Bronchial epithelial cell (primary cell): ENCODE data around the gene KCNC1. TPM values are rescaled to one million over a fixed set of nuclear protein-coding genes. Genes with fewer than 3 reads are reported as not detected.

Experiments
- DNase-seq: peaks from one replicate; pipeline ENCODE4 v3.0.0-alpha.2; 2010; ENCODE audit warnings: low read depth
- FAIRE-seq: peaks from 2 replicates; lab custom pipeline; 2011; peaks lifted over from hg19 to GRCh38; lab: Jason Lieb, UNC
- H3K27me3 ChIP-seq: 2 replicates; pipeline ENCODE4 v1.5.1; 2011; ENCODE audit warnings: low read length; ENCODE audit not compliant: control insufficient read depth, insufficient read depth
- H3K36me3 ChIP-seq: 2 replicates; pipeline ENCODE4 v1.5.1; 2011; ENCODE audit warnings: low read length; ENCODE audit not compliant: control insufficient read depth, insufficient read depth
- H3K4me3 ChIP-seq: 2 replicates; pipeline ENCODE4 v1.5.1; 2011; ENCODE audit warnings: mild to moderate bottlenecking, low read depth, low read length, control low read depth
- total RNA-seq: library from RNA; depleted of rRNA; stranded (reverse); fragments of >200 nt; gene quantifications from 2 replicates; pipeline ENCODE4 v1.2.1, GENCODE V29; 2014
- TF ChIP-seq, protein P1 (sequence below): IDR thresholded peaks from 2 replicates; pipeline ENCODE4 v1.5.1; 2011; ENCODE audit warnings: mild to moderate bottlenecking, moderate library complexity, low read length, control low read depth, inconsistent platforms; ENCODE audit not compliant: insufficient read depth, severe bottlenecking

The KCNC1 gene
- total RNA-seq, 1 donor from 2014 or later: not detected

DNA sequence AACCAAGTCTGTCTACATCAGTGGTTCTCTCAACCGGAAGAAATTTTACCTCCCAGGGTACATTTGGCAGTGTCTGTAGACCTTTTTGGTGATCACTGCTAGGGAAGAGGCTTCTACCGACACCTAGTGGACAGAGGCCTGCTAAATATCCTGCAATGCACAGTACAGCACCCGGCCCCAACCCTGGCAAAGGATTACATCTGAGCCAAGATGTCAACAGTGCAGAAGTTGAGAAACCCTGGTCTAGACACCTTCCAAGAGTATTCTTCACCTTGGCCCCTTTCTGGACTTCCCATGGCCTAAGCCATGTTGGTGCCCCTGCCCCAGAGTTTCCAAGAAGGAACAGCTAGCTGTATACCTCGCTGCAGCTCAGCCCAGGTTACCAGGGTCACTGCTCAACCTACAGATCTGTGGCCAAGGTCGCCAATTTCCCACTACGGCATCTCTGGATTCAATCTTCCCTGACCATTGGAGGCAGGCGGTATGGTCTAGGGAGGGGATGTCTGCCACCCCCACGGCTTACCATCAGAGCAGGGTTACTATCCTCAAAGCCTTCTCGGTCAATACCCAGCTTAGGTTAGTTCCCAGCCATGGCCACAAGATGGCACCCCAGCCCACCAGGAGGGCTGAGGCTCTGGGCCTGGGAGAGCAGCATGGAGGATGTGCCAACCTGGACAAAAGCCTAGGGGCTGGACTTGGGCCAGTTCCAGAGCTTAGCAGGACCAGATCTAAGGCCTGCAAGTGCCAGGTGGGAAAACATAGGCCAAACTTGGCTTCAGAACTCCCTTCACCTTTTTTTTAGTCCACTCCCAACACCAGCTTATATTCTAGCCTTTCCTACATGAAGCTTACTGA lies 3.7 kb upstream of the KCNC1 start:
- DNase-seq (peak; percentile 69), FAIRE-seq (no peak)
- Histone ChIP-seq H3K27me3 (peaks cover 19% of the 10 kb centered on the region), H3K4me3 (no peak overlapping the region), H3K36me3 (no peaks in the 10 kb centered on the region)
- TF ChIP-seq, protein P1, sequence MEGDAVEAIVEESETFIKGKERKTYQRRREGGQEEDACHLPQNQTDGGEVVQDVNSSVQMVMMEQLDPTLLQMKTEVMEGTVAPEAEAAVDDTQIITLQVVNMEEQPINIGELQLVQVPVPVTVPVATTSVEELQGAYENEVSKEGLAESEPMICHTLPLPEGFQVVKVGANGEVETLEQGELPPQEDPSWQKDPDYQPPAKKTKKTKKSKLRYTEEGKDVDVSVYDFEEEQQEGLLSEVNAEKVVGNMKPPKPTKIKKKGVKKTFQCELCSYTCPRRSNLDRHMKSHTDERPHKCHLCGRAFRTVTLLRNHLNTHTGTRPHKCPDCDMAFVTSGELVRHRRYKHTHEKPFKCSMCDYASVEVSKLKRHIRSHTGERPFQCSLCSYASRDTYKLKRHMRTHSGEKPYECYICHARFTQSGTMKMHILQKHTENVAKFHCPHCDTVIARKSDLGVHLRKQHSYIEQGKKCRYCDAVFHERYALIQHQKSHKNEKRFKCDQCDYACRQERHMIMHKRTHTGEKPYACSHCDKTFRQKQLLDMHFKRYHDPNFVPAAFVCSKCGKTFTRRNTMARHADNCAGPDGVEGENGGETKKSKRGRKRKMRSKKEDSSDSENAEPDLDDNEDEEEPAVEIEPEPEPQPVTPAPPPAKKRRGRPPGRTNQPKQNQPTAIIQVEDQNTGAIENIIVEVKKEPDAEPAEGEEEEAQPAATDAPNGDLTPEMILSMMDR: peak; percentile 95

DNA sequence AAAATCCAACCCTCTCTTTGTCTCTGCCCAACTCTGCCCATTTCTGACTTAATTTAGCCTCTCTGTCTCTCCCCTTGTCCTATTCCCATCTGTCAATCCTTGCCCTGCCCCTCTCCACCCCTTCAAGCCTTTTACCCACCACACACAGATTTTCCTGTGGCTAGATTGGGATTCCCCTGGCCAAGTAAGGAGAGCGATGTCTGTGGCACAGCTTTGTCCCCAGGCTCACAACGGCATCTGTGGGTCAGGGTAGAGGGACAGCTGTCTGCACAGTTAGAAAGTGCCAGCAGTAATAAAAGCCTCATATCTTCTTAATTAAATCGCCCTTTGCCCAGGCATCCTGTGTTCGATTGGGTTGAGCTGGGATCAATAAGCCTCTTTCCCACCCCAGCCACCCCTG lies 1.3 kb upstream of the KCNC1 start:
- TF ChIP-seq, protein P1: no peak
- Histone ChIP-seq H3K36me3 (no peaks in the 10 kb centered on the region), H3K27me3 (peaks cover 35% of the 10 kb centered on the region), H3K4me3 (no peak overlapping the region)
- DNase-seq: no peak
- FAIRE-seq: no peak

GRCh38 chr11:17734986-17735817 lies 621 bp downstream of the KCNC1 start:
- no peaks in the 10 kb centered on the region for H3K36me3 ChIP-seq
- DNase-seq (peak; percentile 35), FAIRE-seq (no peak)
- peaks cover 42% of the 10 kb centered on the region for H3K27me3 ChIP-seq
- TF ChIP-seq, protein P1: no peak
- H3K4me3 ChIP-seq: peak overlapping the region; percentile 2

- DNase-seq (no peak), FAIRE-seq (no peak)
- TF ChIP-seq, protein P1: peak; percentile 16
- Histone ChIP-seq H3K4me3 (no peak overlapping the region), H3K27me3 (peaks cover 42% of the 10 kb centered on the region), H3K36me3 (no peaks in the 10 kb centered on the region)
These were observed 1.4 kb downstream of the KCNC1 start for GRCh38 chr11:17735818-17736578.

DNA sequence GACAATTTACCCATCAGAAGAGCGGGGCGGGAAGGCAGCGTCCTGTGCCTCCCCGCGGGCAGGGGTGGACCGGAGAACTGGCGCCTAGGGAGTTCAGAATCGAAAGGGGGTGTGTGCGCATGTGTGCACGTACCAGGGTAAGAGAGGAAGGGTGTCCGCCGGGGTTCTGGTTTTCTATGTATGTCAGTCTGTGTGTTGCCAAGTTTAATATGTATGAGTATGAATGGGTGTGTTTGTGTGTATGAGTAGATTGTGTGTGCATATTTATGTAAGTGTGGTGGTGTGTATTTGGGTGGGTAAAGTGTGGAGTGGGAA lies 2.0 kb downstream of the KCNC1 start:
- no peak for FAIRE-seq
- Histone ChIP-seq H3K4me3 (no peak overlapping the region), H3K36me3 (no peaks in the 10 kb centered on the region), H3K27me3 (peaks cover 42% of the 10 kb centered on the region)
- no peak for DNase-seq
- TF ChIP-seq, protein P1: no peak
